ENCODE results near the gene RNF224. TPM values are rescaled to one million over a fixed set of nuclear protein-coding genes. Genes with fewer than 3 reads are reported as not detected.

Gene RNF224
- total and polyA plus RNA-seq, 2 of the 13 experiments (the other 11 are each of a cell fraction or from before 2014, with no cell fraction given): 0.09 TPM; not detected in 1

DNA sequence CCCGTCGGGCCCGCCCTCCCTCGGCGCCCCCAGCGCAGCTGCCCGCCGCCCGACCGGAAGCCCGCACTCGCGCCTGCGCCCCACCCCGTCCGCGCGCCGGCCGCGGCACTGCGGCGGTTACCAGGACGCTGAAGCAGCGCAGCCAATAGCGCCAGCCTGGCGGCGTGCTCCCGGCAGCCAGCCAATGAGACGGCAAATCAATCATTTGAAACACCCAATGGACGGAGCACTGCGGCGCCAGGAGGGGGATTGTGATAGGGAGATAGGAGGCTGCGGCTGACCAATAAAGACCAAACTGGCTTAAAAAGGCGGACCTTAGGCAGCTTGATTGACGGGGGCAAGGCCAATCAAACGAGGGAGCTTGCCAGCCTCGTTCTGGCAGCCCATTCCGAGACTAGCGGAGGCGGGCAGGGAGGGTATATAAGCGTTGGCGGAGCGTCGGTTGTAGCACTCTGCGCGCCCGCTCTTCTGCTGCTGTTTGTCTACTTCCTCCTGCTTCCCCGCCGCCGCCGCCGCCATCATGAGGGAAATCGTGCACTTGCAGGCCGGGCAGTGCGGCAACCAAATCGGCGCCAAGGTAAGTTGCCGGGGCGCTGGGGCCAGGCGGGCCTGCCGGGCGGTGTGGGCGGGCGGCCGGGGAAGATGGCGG is 13.7 kb downstream of the RNF224 start, which contains the start of gene TUBB4B (continued):
- no peak for TF ChIP-seq BCL3 (CRISPR knock-in tag; IDR thresholded peaks at IDR 0.05)
- TF ChIP-seq MZF1 (CRISPR knock-in tag; IDR thresholded peaks at IDR 0.05; ENCODE audit: borderline replicate concordance): no peak
- TF ChIP-seq ZNF746 (CRISPR knock-in tag; IDR thresholded peaks at IDR 0.05): no peak; the same call in 1 of the 2 replicates
- TF ChIP-seq LCORL (IDR thresholded peaks at IDR 0.05): no peak
- no peak for TF ChIP-seq LCORL (CRISPR knock-in tag; IDR thresholded peaks at IDR 0.05)
- TF ChIP-seq, protein P1, sequence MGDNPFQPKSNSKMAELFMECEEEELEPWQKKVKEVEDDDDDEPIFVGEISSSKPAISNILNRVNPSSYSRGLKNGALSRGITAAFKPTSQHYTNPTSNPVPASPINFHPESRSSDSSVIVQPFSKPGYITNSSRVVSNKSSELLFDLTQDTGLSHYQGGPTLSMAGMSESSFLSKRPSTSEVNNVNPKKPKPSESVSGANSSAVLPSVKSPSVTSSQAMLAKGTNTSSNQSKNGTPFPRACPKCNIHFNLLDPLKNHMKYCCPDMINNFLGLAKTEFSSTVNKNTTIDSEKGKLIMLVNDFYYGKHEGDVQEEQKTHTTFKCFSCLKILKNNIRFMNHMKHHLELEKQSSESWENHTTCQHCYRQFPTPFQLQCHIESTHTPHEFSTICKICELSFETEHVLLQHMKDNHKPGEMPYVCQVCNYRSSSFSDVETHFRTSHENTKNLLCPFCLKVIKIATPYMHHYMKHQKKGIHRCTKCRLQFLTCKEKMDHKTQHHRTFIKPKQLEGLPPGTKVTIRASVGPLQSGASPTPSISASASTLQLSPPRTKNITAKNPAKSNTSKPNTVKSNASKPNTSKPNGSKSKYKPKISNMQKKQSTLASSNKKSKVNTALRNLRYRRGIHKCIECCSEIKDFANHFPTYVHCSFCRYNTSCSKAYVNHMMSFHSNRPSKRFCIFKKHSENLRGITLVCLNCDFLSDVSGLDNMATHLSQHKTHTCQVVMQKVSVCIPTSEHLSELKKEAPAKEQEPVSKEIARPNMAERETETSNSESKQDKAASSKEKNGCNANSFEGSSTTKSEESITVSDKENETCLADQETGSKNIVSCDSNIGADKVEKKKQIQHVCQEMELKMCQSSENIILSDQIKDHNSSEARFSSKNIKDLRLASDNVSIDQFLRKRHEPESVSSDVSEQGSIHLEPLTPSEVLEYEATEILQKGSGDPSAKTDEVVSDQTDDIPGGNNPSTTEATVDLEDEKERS (CRISPR knock-in tag; IDR thresholded peaks at IDR 0.05): 0 out of 2 replicates have a peak, but pooled peaks have one; percentile 4
- peak; percentile 95 for TF ChIP-seq GATA4 (IDR thresholded peaks at IDR 0.05; ENCODE audit: borderline replicate concordance, low read depth)
- 0 out of 2 replicates have a peak, but pooled peaks have one; percentile 54 for TF ChIP-seq TEF (CRISPR knock-in tag; IDR thresholded peaks at IDR 0.05)
- TF ChIP-seq ZGPAT (CRISPR knock-in tag; IDR thresholded peaks at IDR 0.05): peak; percentile 8; the same call in 1 of the 2 replicates
- TF ChIP-seq ZBTB8A (CRISPR knock-in tag; IDR thresholded peaks at IDR 0.05; ENCODE audit: borderline replicate concordance, low read depth): no peak
- no peak for TF ChIP-seq MTA1 (CRISPR knock-in tag; IDR thresholded peaks at IDR 0.05; ENCODE audit: borderline replicate concordance)
- TF ChIP-seq EZH2 (conservative IDR thresholded peaks at IDR 0.05; ENCODE audit: low read depth, low read length): no peak
- TF ChIP-seq ZNF879 (CRISPR knock-in tag; IDR thresholded peaks at IDR 0.05): no peak
- TF ChIP-seq SIN3A (IDR thresholded peaks at IDR 0.05; ENCODE audit: borderline replicate concordance, low read depth, low read length): 0 out of 2 replicates have a peak, but pooled peaks have one; percentile 22
- no peak for TF ChIP-seq ZNF569 (CRISPR knock-in tag; IDR thresholded peaks at IDR 0.05; ENCODE audit: borderline replicate concordance)
- TF ChIP-seq, protein P2, sequence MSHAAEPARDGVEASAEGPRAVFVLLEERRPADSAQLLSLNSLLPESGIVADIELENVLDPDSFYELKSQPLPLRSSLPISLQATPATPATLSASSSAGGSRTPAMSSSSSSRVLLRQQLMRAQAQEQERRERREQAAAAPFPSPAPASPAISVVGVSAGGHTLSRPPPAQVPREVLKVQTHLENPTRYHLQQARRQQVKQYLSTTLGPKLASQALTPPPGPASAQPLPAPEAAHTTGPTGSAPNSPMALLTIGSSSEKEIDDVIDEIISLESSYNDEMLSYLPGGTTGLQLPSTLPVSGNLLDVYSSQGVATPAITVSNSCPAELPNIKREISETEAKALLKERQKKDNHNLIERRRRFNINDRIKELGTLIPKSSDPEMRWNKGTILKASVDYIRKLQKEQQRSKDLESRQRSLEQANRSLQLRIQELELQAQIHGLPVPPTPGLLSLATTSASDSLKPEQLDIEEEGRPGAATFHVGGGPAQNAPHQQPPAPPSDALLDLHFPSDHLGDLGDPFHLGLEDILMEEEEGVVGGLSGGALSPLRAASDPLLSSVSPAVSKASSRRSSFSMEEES (CRISPR knock-in tag; IDR thresholded peaks at IDR 0.05): peak; percentile 74
- no peak for TF ChIP-seq ZNF660 (CRISPR knock-in tag; IDR thresholded peaks at IDR 0.05; ENCODE audit: borderline replicate concordance, low read depth)
- no peak for TF ChIP-seq PLRG1 (conservative IDR thresholded peaks at IDR 0.05)
- TF ChIP-seq, protein P3, sequence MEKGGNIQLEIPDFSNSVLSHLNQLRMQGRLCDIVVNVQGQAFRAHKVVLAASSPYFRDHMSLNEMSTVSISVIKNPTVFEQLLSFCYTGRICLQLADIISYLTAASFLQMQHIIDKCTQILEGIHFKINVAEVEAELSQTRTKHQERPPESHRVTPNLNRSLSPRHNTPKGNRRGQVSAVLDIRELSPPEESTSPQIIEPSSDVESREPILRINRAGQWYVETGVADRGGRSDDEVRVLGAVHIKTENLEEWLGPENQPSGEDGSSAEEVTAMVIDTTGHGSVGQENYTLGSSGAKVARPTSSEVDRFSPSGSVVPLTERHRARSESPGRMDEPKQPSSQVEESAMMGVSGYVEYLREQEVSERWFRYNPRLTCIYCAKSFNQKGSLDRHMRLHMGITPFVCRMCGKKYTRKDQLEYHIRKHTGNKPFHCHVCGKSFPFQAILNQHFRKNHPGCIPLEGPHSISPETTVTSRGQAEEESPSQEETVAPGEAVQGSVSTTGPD (CRISPR knock-in tag; IDR thresholded peaks at IDR 0.05): no peak
- 0 out of 2 replicates have a peak, but pooled peaks have one; percentile 26 for TF ChIP-seq MIER3 (CRISPR knock-in tag; IDR thresholded peaks at IDR 0.05; ENCODE audit: borderline replicate concordance)
